ENCODE data around the gene OPN4. TPM values are rescaled to one million over a fixed set of nuclear protein-coding genes. Genes with fewer than 3 reads are reported as not detected.

OPN4 gene
- total and polyA plus RNA-seq, 9 of the 15 experiments (the other 6 are each of a cell fraction or from before 2014, with no cell fraction given), result not detected

GRCh38 chr10:86642021-86642420, 12.3 kb upstream of the OPN4 start:
- BruUV-seq (replicated peaks), result no TSS peak
- no peaks in the 10 kb centered on the region for H3K9me1 ChIP-seq (ENCODE audit: control insufficient read depth, insufficient read depth, low read length)
- no peaks in the 10 kb centered on the region for H3K36me3 ChIP-seq (ENCODE audit: control insufficient read depth, insufficient read depth, low read length)
- in situ Hi-C loops (cut with MboI) (no loop called here), intact Hi-C loops (cut with micrococcal nuclease) (no loop called here)
- H3K9ac ChIP-seq (ENCODE audit: insufficient read depth in 1 of 2, low read depth in 2 of 2, low read length in 2 of 2), result no peak overlapping the region
- FAIRE-seq (no peak), DNase-seq (ENCODE audit: extremely low read depth in 1 of 4, low spot score in 3 of 4) (no peak), ATAC-seq (no peak)
- TF ChIP-seq ZC3H8 (IDR thresholded peaks at IDR 0.05), result no peak
- TF ChIP-seq ETS2 (tag; IDR thresholded peaks at IDR 0.05; ENCODE audit: borderline replicate concordance, poor library complexity, severe bottlenecking), result no peak
- TF ChIP-seq BACH1 (tag; IDR thresholded peaks at IDR 0.05), result no peak
- TF ChIP-seq RBM17 (IDR thresholded peaks at IDR 0.05; ENCODE audit: borderline replicate concordance, low read depth, low read length), result no peak
- TF ChIP-seq SIN3A (IDR thresholded peaks at IDR 0.05; ENCODE audit: borderline replicate concordance in 2 of 2, control insufficient read depth in 1 of 2, low read depth in 2 of 2, low read length in 2 of 2), result no peak
- no peak for TF ChIP-seq ZBTB26 (CRISPR knock-in tag; IDR thresholded peaks at IDR 0.05)
- no peak for TF ChIP-seq ZSCAN32 (CRISPR knock-in tag; IDR thresholded peaks at IDR 0.05)
- no peak for TF ChIP-seq ZNF780A (CRISPR knock-in tag; IDR thresholded peaks at IDR 0.05)
- TF ChIP-seq MCM5 (IDR thresholded peaks at IDR 0.05; ENCODE audit: low read depth), result no peak
- TF ChIP-seq TCF7 (IDR thresholded peaks at IDR 0.05; ENCODE audit: borderline replicate concordance), result no peak
- no peak overlapping the region for H3K27ac ChIP-seq (ENCODE audit: extremely low read depth, low read depth, low read length)
- H3K4me2 ChIP-seq (ENCODE audit: insufficient read depth, low read length), result no peak overlapping the region
- no peaks in the 10 kb centered on the region for H3K9me3 ChIP-seq (replicated peaks; ENCODE audit: control insufficient read depth, insufficient read depth, low read depth, low read length)
- H4K20me1 ChIP-seq (replicated peaks; ENCODE audit: control insufficient read depth, insufficient read depth, low read length), result no peaks in the 10 kb centered on the region
- no peak overlapping the region for H2AFZ ChIP-seq (ENCODE audit: low read depth, low read length)
- H3K27me3 ChIP-seq (ENCODE audit: control insufficient read depth in 2 of 2, insufficient read depth in 2 of 2, low read length in 2 of 2), result peaks cover 0 to 8% of the 10 kb centered on the region in 2 experiments; a peak in 1 of 5 replicates
- H3K4me1 ChIP-seq (replicated peaks in 1 of 2; ENCODE audit: control insufficient read depth in 2 of 2, insufficient read depth in 2 of 2, low read length in 2 of 2), result no peaks in the 10 kb centered on the region; a peak in 1 of 5 replicates
- ChIA-PET CTCF (ENCODE audit: low intra/inter-chr PET ratio) (no interaction called here), POLR2A (interaction anchor here (1.2 kb wide), 2 partner anchors 9 to 12 kb away, joined by 3 to 5 read pairs; partner anchors contain the start of gene OPN4)
- no peaks in the 10 kb centered on the region for H3K79me2 ChIP-seq (ENCODE audit: control insufficient read depth, insufficient read depth, low read length)
- H3K4me3 ChIP-seq, result no peak overlapping the region
